SU-DHL-6 (cell line): ENCODE results near the gene PLXNB1.

Source experiments
- EZH2phosphoT487 ChIP-seq: fragments of 200-600 bp; sonication (generic), shearing (Covaris generic); conservative IDR thresholded peaks from 2 replicates; pipeline ENCODE4 v1.6.1; 2018; ENCODE audit warnings: mild to moderate bottlenecking, antibody characterized with exemption, low read length, moderate library complexity, mixed read lengths
- TF ChIP-seq, protein P1 (sequence below): fragments of 200-600 bp; sonication (generic); IDR thresholded peaks from one replicate; pipeline ENCODE4 v1.5.1; 2017; ENCODE audit warnings: antibody characterized with exemption, mild to moderate bottlenecking, low read length, moderate library complexity; ENCODE audit not compliant: insufficient read depth, poor library complexity, severe bottlenecking

DNA sequence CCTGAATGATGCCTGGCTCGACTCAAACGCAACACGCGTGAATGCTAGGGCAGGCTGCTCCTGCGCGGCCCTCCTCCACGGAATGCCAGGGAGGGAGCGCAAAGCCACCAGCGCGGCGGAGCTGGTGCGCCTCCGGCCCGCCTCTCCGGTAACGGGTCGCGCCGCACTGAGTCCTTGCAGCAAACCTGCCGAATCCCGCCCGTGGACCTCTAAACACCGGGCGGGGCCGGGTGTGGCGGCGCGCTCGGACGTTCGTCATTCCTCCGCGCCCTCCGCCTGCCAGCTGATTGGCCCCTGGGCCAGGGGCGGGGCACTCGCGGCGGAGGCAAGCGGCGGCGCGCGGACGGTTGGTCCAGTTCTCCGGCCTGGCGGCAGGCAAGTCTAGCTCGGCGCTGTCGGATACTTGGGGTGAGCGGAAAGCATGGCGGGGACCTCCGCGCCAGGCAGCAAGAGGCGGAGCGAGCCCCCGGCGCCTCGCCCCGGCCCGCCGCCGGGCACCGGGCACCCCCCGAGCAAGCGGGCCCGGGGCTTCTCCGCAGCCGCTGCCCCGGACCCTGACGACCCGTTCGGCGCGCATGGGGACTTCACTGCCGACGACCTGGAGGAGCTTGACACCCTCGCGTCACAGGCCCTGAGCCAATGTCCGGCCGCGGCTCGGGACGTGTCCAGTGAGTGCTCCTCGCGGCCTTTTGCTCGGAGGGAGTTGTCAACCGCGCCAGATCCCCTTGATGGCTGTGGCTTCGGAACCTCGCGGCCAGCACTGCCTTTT is 16.7 kb upstream of the PLXNB1 start, which contains the start of gene ATRIP:
- TF ChIP-seq, protein P1, sequence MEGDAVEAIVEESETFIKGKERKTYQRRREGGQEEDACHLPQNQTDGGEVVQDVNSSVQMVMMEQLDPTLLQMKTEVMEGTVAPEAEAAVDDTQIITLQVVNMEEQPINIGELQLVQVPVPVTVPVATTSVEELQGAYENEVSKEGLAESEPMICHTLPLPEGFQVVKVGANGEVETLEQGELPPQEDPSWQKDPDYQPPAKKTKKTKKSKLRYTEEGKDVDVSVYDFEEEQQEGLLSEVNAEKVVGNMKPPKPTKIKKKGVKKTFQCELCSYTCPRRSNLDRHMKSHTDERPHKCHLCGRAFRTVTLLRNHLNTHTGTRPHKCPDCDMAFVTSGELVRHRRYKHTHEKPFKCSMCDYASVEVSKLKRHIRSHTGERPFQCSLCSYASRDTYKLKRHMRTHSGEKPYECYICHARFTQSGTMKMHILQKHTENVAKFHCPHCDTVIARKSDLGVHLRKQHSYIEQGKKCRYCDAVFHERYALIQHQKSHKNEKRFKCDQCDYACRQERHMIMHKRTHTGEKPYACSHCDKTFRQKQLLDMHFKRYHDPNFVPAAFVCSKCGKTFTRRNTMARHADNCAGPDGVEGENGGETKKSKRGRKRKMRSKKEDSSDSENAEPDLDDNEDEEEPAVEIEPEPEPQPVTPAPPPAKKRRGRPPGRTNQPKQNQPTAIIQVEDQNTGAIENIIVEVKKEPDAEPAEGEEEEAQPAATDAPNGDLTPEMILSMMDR, result no peak
- no peak for TF ChIP-seq EZH2phosphoT487
